CD4-positive, alpha-beta T cell treated with Interleukin-6 at 100 ng/mL for 8 hours (primary cell): ENCODE results near the gene GLB1L2.

ENCODE experiments used
- DNase-seq: peaks from one replicate; pipeline ENCODE4 v3.0.0-alpha.2; 2020; ENCODE audit warnings: mixed read lengths, low spot score

Gene GLB1L2

DNA sequence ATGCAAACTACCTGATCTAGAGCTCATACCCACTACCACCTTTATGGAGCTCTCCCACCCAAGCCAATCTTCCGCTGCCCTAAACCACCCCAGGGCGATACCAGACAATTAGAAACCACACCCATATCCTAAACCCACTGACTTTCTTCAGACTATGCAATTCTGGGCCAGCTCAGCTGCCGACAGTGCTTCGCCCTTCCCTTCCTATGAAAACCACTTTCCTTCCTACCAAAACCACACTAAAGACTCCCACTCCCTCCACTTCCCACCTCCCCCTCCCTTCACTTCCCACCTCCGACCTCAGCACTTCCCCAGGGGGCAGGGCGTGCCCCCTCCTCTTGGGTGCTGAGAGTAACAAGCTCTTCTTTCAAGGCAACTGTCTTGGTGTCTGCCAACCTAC, 55.2 kb downstream of the GLB1L2 start:
- DNase-seq: no peak

DNA sequence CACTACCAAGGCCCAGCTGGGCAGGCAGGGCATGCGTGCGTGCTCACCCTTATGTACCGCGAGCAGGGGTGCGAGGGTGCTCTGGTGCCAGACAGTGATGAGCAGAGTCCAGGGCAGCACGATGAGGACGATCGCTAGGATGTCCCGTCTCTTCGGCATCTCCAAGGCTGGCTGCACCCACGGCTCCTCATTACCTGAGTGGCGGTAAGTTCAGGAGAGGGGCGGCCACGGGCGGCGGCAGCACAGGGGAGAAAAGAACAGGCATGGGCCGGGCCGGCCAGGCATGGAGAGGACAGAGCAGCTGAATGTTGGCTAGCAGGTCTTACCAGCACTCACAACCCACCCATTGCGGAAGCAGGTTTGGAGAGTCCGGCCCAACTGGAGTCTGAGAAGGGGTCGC, 55.7 kb downstream of the GLB1L2 start:
- DNase-seq: no peak

DNA sequence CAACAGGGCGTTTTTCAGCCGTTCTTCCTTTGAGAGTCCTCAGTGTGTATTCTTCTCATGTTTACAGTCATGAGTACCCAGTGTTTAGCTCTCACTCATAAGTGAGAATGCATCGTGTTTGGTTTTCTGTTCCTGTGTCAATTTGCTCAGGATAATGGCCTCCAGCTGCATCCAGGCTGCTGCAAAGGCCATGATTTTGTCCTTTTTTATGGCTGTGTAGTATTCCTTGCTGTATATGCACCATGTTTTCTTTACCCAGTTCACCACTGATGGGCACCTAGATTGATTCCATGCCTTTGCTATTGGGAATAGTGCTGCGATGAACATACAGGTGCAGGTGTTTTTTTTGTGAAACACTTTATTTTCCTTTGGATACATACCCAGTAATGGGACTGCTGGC, 56.8 kb downstream of the GLB1L2 start:
- DNase-seq: no peak

DNA sequence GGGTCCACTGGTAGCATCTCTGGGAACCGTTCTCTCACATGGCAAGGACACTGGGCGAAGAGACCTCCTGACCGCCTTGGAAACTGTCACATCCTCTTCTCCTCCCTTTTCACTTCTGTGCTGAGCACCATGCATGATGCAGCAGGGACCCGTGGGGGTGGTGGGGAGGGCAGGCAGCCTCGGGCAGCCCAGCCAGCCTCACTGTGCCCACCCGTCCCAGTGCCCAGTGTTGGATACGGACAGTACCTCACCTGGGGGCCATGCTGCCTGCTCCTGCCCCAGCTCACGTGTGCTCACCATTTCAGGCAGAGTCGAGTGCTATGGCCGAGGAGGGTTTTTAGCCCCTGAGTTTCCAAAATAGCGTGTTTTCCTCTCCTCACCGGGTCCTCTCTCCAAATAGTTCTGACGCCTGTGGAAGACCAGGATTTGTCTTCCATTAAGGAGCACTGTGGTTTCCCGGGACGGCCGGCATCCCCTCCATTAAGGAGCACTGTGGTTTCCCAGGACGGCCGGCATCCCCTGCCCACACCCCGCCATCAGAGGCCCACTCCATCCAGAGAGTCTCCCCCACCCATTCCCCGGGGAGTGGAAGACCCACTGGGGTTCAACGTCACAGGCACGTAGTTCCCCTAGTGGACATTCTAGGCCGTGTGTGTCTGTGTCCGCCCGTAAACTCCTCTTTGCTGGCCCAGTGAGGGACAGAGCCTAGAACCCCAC, 57.8 kb downstream of the GLB1L2 start:
- DNase-seq: no peak

DNA sequence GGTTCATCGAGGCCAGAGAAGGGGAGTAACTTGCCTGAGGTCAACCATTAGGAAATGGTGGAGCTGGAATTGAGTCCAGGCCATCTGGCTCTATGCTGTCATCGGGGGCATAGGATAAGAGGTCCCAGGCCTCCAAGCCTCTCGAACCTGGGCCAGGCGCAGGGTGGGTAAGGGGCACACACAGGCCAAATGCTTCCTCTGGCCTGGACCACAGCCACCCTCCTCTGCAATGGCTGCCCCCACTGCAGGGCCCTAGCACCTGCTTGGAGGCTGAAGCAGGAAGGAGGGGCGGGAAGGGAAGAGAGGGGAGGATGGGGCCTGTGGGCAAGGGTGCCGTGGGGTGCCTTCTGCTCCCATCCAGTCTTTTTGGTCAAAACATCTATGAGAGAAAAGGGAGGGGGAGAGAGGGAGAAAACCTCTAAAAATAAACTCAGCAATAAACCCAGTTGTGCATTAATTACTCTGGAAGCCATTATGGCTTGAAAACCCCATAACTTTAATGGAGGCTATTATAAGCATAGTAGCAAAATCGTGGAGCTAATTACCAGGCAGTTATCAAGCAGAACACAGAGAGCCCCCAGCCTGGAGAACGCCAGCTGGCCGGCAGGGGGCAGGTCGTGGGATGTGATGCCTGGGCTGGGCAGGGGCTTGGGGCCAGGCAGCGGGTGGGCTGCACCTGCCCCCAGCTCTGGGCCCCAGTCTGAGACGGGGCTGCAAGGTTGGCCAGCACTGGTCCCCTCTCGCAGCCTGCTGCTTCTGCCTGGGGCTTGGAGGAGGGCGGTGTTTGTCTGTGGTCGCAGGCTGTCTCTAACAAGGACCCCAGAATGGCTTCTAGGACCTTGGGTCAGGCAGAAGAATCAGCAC, 59.1 kb downstream of the GLB1L2 start:
- no peak for DNase-seq

DNA sequence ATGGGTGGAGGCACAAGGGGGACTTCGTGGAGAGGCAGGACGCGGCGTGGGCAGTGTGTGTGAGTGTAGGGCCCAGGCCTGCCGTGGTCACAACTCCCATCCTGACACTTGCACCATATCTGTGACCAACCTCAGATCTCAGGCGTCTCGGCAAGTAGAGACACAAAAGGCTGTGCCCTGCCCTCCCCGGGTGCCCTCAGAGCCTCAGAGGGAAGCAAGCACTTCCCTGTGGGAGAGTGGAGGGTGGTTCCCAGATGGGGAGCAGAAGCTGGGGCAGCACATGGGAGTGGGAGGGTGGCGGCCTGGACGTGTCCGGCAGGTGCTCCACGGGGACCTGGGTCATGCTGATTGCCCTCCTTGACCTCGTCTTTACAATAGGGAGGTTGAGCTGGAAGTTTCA, 59.9 kb downstream of the GLB1L2 start:
- DNase-seq: no peak

DNA sequence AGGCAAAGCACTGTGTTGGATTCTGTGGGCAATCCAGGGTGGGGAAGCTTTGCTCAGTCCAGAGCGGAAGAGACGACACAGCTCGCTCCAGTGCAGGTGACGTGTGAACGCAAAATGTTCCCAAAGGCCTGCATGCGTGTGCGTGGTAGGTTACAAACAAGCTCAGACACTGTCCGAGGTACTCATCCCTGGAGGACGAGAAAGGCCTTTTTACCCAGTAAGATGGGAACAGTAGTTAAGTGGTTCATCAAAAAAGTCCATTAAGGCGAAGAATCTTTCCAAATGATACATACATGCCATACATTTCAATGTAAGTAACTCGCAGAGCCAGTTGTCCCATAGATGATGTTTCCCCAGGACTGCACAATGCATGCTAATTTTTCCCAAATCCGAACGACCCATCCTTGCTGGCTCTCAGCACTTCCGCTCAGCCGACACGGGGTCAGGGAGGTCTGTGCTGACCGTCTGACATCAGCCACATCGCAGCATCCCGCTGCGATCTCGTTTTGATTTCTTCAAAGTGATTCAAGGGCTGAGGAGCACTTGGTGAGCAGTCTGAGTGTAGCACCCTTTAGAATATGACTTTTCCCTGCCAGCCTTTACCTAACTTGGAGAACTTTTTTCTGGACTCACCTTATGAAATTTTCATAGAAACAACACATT, 61.3 kb downstream of the GLB1L2 start:
- no peak for DNase-seq

DNA sequence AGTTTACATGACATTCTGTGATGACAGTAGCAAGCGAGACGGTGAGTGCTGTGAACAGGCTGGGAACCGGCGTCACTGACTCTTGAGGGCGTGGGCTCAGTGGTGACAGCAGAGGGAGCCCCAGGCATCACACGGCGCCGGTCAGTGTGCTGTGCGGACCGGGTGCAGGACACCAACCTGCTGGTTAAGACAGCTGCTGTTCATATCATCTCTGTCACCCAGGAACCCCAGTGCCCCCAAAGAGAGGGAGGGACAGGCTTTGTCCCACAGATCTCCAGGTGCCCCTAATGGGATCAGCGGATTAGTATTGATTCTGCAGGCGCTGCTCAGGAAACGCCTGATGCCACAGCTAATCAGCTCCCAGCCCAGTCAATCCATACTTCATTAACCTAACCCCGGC, 61.9 kb downstream of the GLB1L2 start:
- DNase-seq: no peak

DNA sequence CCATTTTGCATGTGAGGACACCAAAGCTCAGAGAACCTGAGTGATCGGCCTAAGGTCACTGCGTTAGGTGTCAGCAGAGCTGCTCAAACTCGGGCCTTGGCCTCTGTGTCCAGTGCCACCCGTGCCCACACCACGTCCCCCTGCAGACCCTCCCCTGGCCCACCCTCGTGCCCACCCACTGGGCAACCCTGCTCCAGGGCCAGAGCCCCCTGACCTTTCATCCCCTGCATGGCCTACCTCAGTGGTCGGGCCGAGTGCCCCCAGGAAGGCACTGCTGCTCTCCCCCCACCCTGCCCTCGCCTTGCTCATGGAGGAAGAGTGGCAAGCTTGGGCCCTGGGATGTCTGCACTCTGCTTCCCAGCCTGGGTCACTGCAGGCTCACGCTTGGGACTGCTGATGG, 62.5 kb downstream of the GLB1L2 start:
- no peak for DNase-seq

DNA sequence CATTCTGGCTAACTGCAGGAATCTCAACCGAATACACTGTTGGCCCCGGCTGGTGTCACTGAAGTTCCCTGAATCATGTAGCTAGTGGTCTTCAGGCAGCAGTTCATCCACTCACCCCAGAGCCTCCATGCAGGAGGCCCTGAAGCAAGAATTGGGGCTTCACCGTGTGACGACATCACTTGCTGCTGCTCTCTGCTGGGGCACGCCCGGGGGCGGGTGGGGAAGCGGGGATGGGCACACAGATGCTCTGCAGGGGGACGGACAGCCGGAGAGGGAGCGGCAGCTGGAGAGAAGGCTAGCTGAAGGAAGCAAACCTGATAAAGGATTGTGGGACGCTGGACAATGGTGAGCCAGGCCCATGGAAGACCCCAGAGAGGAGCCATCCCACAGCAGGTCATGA, 63.2 kb downstream of the GLB1L2 start:
- no peak for DNase-seq

DNA sequence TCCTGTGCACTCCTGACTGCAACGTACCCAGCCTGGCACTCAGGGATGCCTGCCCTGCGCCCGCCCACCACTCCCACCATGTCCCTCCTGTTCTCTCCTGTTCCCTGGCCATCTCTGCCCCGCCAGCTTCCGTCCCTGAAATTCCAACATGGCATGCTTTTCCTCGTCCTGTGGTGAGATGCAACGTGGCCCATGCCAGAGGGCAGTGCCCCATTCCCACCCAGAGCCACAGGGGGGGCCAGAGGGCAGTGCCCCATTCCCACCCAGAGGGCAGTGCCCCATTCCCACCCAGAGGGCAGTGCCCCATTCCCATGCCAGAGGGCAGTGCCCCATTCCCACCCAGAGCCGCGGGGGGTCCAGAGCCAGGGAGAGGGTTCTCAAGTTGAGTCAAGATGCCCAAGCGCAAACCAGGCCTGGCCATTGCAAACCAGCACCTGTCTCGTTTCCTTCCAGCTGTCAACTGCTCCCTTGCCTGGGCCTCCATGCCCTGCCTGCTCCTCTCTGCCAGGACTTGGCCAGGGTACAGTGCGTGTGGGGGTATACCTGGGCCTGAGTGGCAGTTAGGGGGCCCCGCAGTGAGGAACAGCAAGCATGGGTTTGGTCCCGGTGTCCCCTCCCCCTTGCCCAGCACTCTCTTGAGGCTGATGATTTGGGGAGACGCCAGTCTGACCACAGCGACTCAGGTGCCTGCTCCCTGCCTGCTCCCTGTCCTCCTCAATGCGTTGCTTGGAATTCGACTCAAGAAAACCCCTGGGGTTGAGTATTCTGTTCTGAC, 65.7 kb downstream of the GLB1L2 start:
- no peak for DNase-seq

DNA sequence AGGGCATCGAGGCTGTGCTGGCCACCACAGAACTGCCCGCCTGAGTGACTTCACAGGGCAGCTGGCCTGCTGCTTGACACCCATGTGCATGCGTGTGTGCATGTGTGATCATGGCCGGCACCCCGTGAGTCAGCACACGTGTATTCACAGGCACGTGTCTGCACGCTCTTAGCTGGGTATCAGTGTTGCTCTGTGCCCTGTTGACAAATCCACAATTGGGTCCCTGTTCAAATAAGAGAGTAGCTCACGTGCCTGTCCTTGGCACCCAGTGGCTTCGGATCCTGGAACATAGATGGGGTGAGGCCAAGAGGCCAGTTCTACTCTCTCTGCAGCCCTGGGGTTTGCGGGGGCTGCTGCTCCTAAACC, 66.3 kb downstream of the GLB1L2 start:
- DNase-seq: no peak

DNA sequence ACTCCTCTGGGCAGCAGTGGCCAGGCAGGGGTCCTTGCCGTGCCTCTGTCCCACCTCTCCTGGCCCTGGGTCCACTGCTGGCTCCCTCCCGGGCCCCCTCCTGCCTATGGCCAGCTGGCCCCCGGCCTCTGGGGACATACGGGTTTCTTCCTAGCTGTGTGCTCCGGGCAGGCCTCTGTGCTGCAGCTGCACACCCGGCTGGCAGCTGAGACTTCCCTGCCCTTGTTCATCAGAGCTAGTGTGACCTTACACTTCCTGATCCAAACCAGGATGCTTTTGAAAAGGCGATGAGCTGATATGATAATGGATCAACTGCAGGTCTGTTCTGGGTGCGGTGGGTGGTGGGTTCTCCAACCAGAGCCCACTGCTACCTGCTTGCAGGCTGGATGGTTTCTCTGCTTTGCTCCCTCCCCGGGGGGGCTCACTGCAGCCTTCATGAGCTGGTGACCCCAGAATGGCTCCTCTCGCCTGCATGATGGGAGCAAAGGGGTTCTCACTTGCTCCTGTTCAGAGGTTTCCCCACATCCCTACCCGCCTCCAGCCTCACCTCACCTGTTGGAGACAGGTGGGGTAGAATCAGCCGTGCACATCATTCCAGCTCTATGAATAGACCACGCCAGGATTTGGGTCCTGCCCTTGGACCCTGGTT, 67.0 kb downstream of the GLB1L2 start:
- DNase-seq: no peak

DNA sequence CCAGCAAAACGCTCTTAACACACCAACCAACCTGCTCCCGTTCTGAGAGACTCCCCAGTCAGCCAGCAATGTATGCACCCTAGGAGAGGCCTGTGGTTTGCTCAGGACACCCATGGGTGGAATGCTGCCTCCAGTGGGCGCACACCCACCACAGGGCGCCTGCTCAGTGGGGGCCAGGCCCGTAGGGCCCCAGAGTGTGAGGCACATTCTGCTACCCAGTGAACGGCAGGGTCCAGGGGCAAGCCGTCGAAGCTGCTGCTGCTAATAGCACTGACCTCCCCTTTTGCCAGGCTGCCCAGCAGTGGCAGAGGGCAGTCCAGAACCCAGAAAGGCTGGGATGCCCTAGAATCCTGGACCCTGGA, 67.5 kb downstream of the GLB1L2 start:
- no peak for DNase-seq

DNA sequence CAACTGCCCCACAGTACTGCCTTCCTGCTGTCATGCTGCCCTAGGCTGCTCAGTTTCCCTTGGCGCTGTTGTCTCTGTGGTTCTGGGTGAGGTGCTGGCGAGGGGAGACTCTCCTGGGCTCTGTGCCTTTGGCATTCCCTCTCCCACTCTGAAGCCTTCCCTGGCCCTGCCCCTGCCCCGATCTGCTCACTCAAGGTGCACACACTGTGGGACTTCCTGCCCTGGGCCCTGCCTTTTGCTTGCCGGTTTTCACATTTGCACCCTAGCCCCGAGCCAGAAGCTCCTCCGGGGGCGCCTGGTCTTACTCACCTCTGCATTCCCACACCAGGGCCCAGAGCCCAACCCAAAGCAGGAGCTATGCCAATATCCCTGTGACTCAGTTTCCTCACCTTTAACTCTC, 68.2 kb downstream of the GLB1L2 start:
- no peak for DNase-seq

DNA sequence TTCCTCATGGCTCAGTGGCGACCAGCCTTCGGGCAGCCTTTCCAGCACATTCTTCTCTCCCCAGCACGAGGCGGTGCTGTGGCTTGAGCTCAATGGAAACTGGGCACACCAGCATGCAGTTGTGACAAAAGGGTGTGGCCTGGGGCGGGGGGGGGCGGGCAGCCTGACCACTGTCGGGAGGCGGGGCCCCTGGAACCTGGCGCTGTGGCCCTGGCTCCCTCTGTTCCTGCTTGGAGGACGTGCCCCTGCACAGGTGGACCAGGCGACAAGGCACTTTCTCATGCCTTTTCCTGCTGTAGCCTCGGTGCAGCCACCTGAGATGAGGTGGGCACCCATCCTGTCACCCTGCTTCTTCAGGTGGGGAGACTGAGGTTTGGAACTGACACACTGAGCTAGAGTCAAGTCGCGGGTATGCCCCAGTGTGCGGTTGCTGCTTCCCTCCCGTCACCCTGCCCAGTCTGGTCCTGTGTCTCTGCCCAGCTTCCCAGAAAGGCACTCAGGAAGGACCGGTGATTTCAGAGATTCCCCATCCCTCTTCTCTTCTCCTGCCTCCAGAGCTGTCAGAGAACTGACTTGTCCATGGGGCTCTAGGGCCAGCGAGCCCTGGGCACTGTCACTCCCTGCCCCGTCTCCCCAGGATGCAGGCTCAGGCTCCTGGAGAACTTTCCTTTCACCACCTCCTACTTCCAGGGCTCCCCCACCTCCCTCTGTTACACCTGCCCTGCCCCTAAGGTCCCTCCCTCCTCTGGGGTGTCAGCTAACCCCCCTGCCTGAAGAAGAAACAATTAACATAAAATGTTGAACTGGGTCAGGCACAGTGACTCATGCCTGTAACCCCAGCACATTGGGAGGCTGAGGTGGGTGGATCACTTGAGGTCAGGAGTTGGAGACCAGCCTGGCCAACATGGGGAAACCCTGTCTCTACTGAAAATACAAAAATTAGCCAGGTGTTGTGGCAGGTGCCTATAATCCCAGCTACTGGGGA, 70.3 kb downstream of the GLB1L2 start:
- no peak for DNase-seq

DNA sequence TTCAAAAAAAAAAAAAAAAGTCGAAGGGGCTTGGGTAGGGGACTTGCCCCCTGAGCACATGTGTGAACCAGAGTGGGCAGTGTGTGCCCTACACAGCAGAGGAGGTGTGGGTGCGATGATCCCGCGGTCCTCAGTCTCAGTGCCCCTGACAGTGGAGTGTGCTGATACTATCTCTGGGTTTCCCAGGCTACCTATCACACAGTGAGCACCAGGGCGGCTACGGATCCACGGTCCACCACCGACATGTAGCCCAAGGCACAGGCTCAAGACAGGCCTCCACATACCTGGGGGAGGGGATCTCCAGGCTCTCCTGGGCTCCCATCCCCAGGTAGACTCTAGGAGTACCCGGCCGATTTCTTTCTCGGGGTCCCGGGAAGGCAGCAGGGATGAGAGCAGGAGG, 71.1 kb downstream of the GLB1L2 start:
- DNase-seq: no peak

DNA sequence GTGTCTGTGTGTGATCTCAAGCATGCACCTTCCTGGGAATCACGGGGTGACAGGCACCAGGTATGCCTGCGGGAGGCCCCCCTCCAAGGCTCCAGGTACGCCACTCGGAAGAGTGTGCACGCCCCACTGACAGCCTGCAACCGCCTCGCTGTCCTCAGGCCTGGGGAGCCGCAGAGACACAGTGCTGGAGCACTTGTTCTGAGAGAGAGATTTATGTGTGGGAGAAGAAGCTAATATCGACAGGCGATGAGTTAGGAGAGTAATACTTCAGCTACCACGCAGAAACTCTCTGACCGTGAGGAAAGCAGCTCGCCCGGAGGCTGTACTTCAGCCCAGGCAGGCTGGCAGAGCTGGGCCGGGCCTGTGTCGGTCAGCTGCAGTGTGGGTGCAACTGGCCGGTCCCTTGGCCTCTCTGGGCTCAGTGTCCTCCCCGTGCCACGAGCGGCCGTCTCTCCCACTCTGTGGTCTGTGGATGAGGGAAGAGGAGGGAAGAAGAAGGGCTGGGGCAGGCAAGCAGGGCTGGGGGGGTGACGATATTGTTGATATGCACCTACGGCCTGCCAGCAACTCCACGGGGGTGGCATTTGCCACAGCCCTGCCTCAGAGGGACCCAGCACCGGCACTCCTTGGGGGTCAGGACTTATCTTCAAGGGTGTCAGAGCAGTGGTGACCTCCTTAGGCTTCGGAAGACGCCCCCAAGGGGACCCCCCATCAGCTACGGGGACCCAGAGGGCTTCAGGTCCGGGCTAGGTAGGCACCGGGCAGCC, 73.0 kb downstream of the GLB1L2 start:
- no peak for DNase-seq

DNA sequence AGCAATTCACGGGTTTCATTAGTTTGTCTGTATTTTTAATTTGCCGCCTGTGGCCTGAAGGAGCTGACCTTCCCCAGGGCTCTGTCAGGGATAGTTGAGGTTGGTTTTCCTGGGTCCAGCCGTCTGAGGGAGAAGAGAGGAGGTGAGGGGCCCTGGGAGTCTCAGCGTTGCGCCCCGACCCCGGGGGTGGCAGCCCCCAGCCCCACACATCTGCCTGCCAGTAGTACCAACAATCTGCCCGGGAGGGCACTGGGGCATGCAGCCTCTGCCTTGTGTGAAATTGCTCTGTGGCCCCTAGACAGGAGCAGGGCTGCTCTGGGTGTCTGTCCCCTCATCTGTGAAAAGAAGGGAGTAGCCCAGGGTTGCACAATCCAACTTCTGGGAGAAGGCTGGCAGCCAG, 73.6 kb downstream of the GLB1L2 start:
- no peak for DNase-seq

DNA sequence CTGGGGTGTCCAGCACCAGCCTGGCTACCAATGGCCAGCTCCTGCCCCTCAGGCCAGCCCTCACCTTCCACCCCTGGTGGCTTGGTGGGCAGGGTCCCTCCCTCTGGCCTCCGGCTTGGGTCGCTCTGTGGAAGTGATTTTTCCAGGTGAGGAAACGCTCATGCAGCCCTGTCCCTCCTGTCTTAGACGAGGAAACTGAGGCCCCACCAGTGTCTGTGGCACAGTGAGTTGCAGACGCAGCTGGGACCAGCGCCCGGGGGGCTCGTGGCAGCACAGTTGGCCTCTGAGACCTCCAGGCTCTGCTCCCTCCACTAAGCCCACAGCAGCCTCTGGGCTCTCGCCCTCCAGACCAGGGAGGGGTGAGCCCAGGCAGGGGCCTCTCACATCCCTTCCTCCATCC, 74.1 kb downstream of the GLB1L2 start:
- no peak for DNase-seq
